ENCODE measurements around the gene DNER.

DNA sequence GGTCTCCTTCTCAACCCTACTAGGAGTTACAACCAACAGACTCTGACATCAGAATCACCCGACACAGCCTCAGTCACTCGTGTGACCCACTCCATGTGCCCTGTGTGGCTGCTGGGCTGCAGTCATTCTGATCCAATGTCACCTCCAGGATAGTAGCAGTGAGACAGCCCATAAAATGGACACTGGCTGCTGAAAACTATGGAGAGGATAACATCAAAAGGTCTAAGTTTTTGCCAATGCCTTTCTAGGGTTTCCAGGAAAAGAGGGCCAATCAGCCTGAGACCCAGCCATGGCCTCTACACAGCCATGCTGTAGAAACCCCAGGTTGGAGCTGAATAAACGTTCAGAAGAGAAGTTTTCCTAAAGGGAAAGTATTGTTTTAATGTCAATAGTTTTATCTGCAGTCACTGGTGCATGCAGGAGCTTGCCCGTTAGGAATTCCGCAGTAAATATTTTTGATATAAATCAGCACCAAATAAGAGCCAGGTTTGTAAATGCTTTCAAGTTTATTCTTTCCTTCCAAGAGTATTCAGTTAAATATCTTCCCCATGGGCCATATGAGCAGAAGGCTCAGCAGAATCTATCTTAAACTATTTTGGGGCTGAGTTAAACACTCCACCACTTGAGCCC is 351.1 kb downstream of the DNER start:
- TF ChIP-seq, protein P1, sequence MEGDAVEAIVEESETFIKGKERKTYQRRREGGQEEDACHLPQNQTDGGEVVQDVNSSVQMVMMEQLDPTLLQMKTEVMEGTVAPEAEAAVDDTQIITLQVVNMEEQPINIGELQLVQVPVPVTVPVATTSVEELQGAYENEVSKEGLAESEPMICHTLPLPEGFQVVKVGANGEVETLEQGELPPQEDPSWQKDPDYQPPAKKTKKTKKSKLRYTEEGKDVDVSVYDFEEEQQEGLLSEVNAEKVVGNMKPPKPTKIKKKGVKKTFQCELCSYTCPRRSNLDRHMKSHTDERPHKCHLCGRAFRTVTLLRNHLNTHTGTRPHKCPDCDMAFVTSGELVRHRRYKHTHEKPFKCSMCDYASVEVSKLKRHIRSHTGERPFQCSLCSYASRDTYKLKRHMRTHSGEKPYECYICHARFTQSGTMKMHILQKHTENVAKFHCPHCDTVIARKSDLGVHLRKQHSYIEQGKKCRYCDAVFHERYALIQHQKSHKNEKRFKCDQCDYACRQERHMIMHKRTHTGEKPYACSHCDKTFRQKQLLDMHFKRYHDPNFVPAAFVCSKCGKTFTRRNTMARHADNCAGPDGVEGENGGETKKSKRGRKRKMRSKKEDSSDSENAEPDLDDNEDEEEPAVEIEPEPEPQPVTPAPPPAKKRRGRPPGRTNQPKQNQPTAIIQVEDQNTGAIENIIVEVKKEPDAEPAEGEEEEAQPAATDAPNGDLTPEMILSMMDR (IDR thresholded peaks at IDR 0.05): no peak
- TF ChIP-seq EP300 (IDR thresholded peaks at IDR 0.05; ENCODE audit: borderline replicate concordance in 1 of 2, low read depth in 1 of 2, low read length in 1 of 2) (no peak), POLR2AphosphoS5 (IDR thresholded peaks at IDR 0.05; ENCODE audit: low read depth, low read length) (no peak), EZH2phosphoT487 (IDR thresholded peaks at IDR 0.05; ENCODE audit: borderline replicate concordance, low read depth) (no peak), GABPA (IDR thresholded peaks at IDR 0.05; ENCODE audit: low read depth) (no peak), TAF1 (IDR thresholded peaks at IDR 0.05; ENCODE audit: borderline replicate concordance, low read depth, low read length) (no peak), JUND (IDR thresholded peaks at IDR 0.05) (no peak), SMC3 (IDR thresholded peaks at IDR 0.05; ENCODE audit: low read depth, low read length) (no peak), SIN3A (IDR thresholded peaks at IDR 0.05; ENCODE audit: borderline replicate concordance, low read depth, low read length) (no peak), FOXM1 (IDR thresholded peaks at IDR 0.05; ENCODE audit: low read depth) (no peak)
- TF ChIP-seq, protein P2, sequence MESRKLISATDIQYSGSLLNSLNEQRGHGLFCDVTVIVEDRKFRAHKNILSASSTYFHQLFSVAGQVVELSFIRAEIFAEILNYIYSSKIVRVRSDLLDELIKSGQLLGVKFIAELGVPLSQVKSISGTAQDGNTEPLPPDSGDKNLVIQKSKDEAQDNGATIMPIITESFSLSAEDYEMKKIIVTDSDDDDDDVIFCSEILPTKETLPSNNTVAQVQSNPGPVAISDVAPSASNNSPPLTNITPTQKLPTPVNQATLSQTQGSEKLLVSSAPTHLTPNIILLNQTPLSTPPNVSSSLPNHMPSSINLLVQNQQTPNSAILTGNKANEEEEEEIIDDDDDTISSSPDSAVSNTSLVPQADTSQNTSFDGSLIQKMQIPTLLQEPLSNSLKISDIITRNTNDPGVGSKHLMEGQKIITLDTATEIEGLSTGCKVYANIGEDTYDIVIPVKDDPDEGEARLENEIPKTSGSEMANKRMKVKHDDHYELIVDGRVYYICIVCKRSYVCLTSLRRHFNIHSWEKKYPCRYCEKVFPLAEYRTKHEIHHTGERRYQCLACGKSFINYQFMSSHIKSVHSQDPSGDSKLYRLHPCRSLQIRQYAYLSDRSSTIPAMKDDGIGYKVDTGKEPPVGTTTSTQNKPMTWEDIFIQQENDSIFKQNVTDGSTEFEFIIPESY (IDR thresholded peaks at IDR 0.05; ENCODE audit: borderline replicate concordance, low read depth): no peak
- TF ChIP-seq, protein P3, sequence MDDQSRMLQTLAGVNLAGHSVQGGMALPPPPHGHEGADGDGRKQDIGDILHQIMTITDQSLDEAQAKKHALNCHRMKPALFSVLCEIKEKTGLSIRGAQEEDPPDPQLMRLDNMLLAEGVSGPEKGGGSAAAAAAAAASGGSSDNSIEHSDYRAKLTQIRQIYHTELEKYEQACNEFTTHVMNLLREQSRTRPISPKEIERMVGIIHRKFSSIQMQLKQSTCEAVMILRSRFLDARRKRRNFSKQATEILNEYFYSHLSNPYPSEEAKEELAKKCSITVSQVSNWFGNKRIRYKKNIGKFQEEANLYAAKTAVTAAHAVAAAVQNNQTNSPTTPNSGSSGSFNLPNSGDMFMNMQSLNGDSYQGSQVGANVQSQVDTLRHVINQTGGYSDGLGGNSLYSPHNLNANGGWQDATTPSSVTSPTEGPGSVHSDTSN (IDR thresholded peaks at IDR 0.05): no peak
- TF ChIP-seq, protein P4, sequence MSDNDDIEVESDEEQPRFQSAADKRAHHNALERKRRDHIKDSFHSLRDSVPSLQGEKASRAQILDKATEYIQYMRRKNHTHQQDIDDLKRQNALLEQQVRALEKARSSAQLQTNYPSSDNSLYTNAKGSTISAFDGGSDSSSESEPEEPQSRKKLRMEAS (IDR thresholded peaks at IDR 0.05; ENCODE audit: low read depth): no peak
- TF ChIP-seq, protein P5, sequence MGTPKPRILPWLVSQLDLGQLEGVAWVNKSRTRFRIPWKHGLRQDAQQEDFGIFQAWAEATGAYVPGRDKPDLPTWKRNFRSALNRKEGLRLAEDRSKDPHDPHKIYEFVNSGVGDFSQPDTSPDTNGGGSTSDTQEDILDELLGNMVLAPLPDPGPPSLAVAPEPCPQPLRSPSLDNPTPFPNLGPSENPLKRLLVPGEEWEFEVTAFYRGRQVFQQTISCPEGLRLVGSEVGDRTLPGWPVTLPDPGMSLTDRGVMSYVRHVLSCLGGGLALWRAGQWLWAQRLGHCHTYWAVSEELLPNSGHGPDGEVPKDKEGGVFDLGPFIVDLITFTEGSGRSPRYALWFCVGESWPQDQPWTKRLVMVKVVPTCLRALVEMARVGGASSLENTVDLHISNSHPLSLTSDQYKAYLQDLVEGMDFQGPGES (IDR thresholded peaks at IDR 0.05; ENCODE audit: low read depth, low read length): no peak
